C4-2B (cell line): ENCODE results near the gene RNF123.

ENCODE experiments used
- H3K27ac ChIP-seq: fragments of 450-650 bp; 2 replicates; pipeline ENCODE4 v1.5.1; 2017
- ZFX ChIP-seq: fragments of 450-650 bp; IDR thresholded peaks from 2 replicates; pipeline ENCODE4 v1.6.1; 2017
- TF ChIP-seq, protein P1 (sequence below): fragments of 450-650 bp; conservative IDR thresholded peaks from 2 replicates; pipeline ENCODE4 v1.5.1; 2017; ENCODE audit warnings: mild to moderate bottlenecking

RNF123 gene

DNA sequence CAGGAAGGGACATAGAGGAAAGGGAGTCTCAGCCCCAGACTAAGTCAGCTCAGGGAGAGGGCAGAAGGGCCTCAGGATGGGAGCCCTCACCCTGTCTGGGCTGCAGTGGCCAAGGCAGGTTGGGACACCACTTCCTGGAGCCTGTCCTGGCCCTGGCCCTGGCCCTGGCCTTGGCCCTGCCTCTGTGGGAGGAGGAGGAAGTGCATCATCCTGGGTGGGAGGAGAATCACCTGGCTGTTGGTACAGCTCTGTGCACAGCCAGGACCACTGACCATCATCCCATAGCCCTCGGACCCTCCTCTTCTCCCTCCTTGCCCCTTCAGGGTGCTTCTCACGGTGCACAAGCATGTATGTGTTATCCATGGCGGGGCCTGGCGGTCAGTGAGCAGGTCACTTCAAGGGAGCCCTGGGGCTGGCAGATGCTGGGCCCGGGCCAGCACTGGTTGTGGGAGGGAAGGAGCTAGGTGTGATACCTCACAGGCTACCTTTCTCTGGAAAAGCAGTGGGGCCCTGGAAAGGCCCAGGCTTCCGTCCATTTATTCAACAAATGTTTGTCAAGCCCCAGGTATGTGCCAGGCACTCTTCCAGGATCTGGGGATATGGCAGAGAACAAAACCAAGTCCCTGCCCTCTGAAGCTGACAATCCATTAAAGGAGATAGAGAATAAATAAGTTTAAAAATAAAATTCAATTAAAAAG, 23.4 kb upstream of the RNF123 start:
- H3K27ac ChIP-seq = peak overlapping the region; percentile 6; the same call in 1 of the 2 replicates
- no peak for TF ChIP-seq ZFX
- TF ChIP-seq, protein P1, sequence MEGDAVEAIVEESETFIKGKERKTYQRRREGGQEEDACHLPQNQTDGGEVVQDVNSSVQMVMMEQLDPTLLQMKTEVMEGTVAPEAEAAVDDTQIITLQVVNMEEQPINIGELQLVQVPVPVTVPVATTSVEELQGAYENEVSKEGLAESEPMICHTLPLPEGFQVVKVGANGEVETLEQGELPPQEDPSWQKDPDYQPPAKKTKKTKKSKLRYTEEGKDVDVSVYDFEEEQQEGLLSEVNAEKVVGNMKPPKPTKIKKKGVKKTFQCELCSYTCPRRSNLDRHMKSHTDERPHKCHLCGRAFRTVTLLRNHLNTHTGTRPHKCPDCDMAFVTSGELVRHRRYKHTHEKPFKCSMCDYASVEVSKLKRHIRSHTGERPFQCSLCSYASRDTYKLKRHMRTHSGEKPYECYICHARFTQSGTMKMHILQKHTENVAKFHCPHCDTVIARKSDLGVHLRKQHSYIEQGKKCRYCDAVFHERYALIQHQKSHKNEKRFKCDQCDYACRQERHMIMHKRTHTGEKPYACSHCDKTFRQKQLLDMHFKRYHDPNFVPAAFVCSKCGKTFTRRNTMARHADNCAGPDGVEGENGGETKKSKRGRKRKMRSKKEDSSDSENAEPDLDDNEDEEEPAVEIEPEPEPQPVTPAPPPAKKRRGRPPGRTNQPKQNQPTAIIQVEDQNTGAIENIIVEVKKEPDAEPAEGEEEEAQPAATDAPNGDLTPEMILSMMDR = no peak

DNA sequence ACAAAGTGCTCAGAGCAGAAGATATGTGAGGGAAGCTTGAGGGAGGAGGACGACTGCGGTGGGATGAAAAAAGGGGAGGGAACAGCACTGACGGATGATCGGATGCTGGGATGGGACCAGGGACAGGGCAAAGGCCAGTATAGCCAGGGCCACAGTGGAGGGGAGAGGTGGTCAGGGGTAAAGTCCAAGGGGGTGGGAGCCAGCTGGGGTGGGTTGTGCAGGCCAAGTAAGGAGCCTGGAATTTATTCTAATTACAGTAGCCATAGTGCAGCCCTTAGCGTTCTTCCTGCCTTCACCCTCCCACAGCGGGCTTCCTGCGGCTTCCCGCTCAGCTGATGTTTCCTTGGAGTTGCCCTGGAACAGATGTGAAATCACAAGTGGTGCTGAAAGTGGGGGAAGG, 22.8 kb upstream of the RNF123 start:
- no peak overlapping the region for H3K27ac ChIP-seq
- no peak for TF ChIP-seq ZFX
- TF ChIP-seq, protein P1 = no peak

DNA sequence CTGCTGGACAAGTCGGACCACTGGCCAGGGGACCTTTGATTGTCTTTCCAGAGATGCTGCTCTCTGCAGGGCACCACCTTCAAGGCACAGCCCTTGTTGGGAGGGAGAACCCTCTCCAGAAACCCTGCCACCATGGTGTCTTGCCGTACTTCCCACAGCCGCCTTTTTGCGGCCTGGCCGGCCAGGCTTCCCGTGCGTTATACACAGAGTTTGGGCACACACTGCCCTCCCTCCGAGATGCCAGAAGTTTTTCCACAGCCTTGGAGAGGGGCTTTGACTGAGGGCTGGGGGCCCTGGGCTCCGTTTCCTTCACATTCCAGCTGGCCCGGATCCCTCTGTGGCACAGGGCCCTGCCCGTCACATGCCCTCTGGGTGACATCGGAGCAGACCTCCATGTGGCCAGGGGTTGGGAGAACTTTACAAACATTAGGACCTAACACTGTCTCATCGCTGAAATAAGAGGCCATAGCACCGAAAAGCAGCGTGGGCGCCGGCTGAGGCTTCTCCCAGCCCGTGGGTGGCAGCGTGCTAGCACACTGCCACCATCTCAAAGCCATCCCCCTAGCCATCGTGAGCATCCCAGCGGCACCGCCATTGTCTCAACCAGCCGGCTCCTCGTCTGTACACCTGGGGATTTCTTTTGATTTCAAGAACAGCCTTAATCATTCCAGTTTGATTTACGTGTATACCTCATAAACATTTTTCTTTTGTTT, 21.5 kb upstream of the RNF123 start:
- H3K27ac ChIP-seq = no peak overlapping the region
- no peak for TF ChIP-seq ZFX
- TF ChIP-seq, protein P1 = no peak

DNA sequence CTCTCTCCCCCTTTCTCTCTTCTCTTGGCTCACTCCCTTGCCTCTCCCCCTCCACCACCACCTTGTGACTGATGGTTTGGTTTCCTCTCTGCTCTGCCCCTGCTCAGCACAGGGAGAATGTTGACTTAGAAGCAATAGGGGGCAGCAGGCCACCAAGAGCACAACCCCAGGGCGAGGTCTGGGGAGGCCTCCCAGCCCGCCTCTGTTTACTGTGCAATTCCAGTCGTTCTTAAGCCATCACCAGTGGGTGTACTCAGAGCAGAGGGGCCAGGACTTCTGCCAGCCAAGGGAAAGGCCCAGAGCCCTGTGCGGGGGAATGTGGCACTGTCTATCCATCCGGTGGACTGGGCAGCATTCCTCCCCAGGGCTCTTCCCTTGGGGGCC, 21.0 kb upstream of the RNF123 start:
- TF ChIP-seq, protein P1 = no peak
- TF ChIP-seq ZFX = no peak
- H3K27ac ChIP-seq = no peak overlapping the region

DNA sequence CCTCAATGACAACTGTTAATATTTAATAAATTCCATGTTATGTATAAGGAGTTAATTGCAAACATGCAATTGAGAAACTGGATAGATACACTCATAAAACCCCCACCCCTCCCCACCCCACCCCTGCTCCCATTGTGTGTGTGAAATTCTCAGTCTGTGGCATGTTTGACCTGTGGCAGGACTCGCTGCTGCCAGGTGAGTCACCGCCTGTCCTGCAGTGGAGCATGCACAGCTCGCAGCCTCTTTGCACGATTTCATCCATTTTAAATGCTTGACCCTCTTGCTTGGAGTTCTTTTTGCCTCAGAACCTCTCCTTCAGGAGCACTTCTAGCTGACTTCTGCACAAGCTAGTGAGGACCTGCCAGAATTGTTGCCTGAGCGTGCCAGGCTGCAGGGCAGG, 20.5 kb upstream of the RNF123 start:
- H3K27ac ChIP-seq = no peak overlapping the region
- TF ChIP-seq, protein P1 = no peak
- no peak for TF ChIP-seq ZFX

DNA sequence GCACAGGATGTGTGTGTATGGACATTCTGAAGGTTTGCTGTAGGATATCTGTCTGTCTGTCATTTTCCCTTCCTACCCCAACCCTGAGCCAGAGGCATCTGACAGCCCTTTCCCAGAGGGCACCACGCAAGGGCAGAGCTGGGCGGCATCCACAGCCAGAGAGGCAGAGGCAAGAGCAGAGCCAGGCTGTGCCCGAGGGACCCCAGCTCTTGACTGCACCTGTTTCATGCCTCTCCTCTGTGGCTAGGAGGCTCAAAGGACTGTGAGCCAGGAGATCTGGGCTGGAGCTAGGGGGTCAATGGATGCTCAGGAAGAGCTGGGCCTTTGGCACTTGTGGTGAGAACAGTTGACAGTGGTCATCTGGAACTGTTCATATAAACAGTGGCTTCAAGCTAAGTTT, 20.0 kb upstream of the RNF123 start:
- no peak for TF ChIP-seq ZFX
- TF ChIP-seq, protein P1 = no peak
- no peak overlapping the region for H3K27ac ChIP-seq

DNA sequence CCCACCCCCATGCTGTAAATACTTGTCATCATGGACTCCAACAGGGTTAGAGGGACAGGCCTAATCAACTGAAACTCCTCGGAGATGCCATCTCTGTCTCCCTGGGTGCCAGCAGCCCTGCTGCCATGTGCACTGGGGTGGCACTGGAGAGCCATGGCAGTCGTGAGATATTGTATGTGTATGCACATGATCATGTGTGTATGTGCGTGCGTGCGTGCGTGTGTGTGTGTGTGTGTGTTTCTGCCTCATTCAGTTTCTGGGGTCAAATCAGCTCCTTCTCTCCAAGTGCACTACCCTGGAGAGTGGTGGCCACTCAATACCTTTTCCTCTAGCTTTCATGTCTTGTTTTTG, 18.4 kb upstream of the RNF123 start:
- TF ChIP-seq, protein P1 = no peak
- TF ChIP-seq ZFX = no peak

More for the DNA sequence above, 18.4 kb upstream of the RNF123 start:
- H3K27ac ChIP-seq = no peak overlapping the region
